Vagina (tissue), 2 donors: ENCODE results near the gene VAV3.

Source experiments
- POLR2A ChIP-seq, 2 donors: fragments of 450-650 bp; IDR thresholded peaks; one replicate each; pipeline ENCODE4 v1.6.1; 2017; ENCODE audit warnings: antibody characterized with exemption in 2 of 2, mild to moderate bottlenecking in 2 of 2, moderate library complexity in 2 of 2
- POLR2AphosphoS5 ChIP-seq, 2 donors: sonication (generic); formaldehyde crosslinking; IDR thresholded peaks; one replicate each; pipeline ENCODE4 v1.9.0; 2017; ENCODE audit warnings: antibody characterized with exemption in 2 of 2, mild to moderate bottlenecking in 2 of 2, low read depth in 1 of 2; ENCODE audit not compliant: insufficient read depth in 1 of 2
- TF ChIP-seq, protein P1 (sequence below), 3 experiments: fragments of 450-650 bp in 2 of 3; fragments of 200-600 bp in 1 of 3; sonication (generic) in 1 of 3; IDR thresholded peaks; one replicate each; pipeline ENCODE4 v1.5.1; 2017 to 2019; ENCODE audit warnings: antibody characterized with exemption in 3 of 3, mild to moderate bottlenecking in 2 of 3, moderate library complexity in 2 of 3

DNA sequence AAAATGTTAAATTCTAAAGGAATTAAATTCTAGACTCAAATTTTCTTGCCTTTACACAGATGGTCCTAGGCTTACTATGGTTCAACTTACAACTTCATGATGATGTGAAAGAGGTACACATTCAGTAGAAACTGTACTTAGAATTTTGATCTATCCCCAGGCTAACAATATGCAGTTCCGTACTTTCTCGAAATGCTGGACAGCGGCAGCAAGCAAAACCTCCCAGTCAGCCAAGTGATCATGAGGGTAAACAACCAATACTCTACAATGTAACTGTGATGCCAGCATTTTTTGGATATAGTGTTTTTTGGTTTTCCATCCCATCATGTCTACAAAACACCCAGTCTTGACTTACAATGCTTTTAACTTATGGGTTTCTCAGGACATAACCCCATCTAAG is 25.7 kb downstream of the VAV3 start:
- TF ChIP-seq, protein P1, sequence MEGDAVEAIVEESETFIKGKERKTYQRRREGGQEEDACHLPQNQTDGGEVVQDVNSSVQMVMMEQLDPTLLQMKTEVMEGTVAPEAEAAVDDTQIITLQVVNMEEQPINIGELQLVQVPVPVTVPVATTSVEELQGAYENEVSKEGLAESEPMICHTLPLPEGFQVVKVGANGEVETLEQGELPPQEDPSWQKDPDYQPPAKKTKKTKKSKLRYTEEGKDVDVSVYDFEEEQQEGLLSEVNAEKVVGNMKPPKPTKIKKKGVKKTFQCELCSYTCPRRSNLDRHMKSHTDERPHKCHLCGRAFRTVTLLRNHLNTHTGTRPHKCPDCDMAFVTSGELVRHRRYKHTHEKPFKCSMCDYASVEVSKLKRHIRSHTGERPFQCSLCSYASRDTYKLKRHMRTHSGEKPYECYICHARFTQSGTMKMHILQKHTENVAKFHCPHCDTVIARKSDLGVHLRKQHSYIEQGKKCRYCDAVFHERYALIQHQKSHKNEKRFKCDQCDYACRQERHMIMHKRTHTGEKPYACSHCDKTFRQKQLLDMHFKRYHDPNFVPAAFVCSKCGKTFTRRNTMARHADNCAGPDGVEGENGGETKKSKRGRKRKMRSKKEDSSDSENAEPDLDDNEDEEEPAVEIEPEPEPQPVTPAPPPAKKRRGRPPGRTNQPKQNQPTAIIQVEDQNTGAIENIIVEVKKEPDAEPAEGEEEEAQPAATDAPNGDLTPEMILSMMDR (IDR thresholded peaks at IDR 0.05) = no peak
- TF ChIP-seq POLR2A (IDR thresholded peaks at IDR 0.05) = no peak
- no peak for TF ChIP-seq POLR2AphosphoS5 (IDR thresholded peaks at IDR 0.05; ENCODE audit: insufficient read depth in 1 of 2, low read depth in 1 of 2)
